Uterus (tissue), 2 donors: ENCODE measurements around the gene OSBPL7.

ENCODE experiments used
- CTCF ChIP-seq, 4 experiments: fragments of 200-600 bp in 2 of 4; fragments of 450-650 bp in 2 of 4; sonication (generic) in 2 of 4; IDR thresholded peaks; one replicate each; pipeline ENCODE4 v1.5.1; 2016 to 2019; ENCODE audit warnings: antibody characterized with exemption in 4 of 4, mild to moderate bottlenecking in 2 of 4, moderate library complexity in 1 of 4
- POLR2A ChIP-seq, 2 donors: fragments of 450-650 bp; IDR thresholded peaks; one replicate each; pipeline ENCODE4 v1.6.1; 2016; ENCODE audit warnings: antibody characterized with exemption in 2 of 2, mild to moderate bottlenecking in 1 of 2, moderate library complexity in 1 of 2

- TF ChIP-seq CTCF (IDR thresholded peaks at IDR 0.05) (no peak), POLR2A (IDR thresholded peaks at IDR 0.05) (no peak)
Measured at GRCh38 chr17:47797797-47798196, 23.8 kb downstream of the OSBPL7 start.
